Pancreas (tissue), 10 donors: ENCODE results near the gene LMX1A. TPM values are rescaled to one million over a fixed set of nuclear protein-coding genes. Genes with fewer than 3 reads are reported as not detected.

Experiments used
- ATAC-seq, 4 donors: fragments of 200-7000 bp; cut with Tn5 transposase; one replicate each; pipeline versions ENCODE4 v1.8.0 to v1.9.1; 2020; ENCODE audit warnings: mild to moderate bottlenecking in 4 of 4, moderate library complexity in 4 of 4
- DNase-seq, 6 donors: peaks; one replicate each; pipeline ENCODE4 v3.0.0-alpha.2; 2020
- FAIRE-seq: peaks from 2 replicates; lab custom pipeline; 2012; peaks lifted over from hg19 to GRCh38; lab: Jason Lieb, UNC
- H3K27ac ChIP-seq, 4 donors: fragments of 200-600 bp; sonication (generic); 1 replicate in 3 of 4; 2 replicates in 1 of 4; pipeline versions ENCODE4 v1.5.0 to v1.8.0; 2020
- H3K27me3 ChIP-seq, 4 donors: fragments of 200-600 bp; one replicate each; pipeline ENCODE4 v1.8.0; 2021
- H3K36me3 ChIP-seq, 3 donors: fragments of 200-600 bp; sonication (generic) in 1 of 3; one replicate each; pipeline versions ENCODE4 v1.5.0 to v1.8.0; 2020 to 2021
- H3K4me1 ChIP-seq, 3 donors: fragments of 200-600 bp; one replicate each; pipeline ENCODE4 v1.8.0; 2021
- H3K4me3 ChIP-seq, 4 donors: fragments of 200-600 bp; sonication (generic) in 2 of 4; one replicate each; pipeline versions ENCODE4 v1.5.0 to v1.8.0; 2020 to 2021
- H3K9me3 ChIP-seq, 4 donors: fragments of 200-600 bp; one replicate each; pipeline ENCODE4 v1.8.0; 2021
- WGBS, 2 donors: extraction: QIAGEN DNeasy Blood & Tissue Kit; methylation state at CpG; one replicate each; pipeline ENCODE4 v1.1.7; 2013; 5-methylcytosine and 5-hydroxymethylcytosine counted together
- intact Hi-C, 3 donors: fragments of 100-400 bp; cut with DNase I; formaldehyde crosslinking; loops; one replicate each; pipeline versions ENCODE4 v1.11.1 to v1.14.2; 2022
- polyA plus RNA-seq, 2 donors: library from polyadenylated mRNA; stranded (reverse); fragments of 200-250 nt; gene quantifications; one replicate each; pipeline ENCODE4 v1.2.3, GENCODE V29; 2013
- total RNA-seq, 6 donors: library from RNA; stranded (reverse); fragmentation: NEBNext Ultra II Directional in 4 of 6; extraction: Animal tissue kit (Norgen Biotek cat#: 25700) in 4 of 6; gene quantifications; one replicate each; pipeline versions ENCODE4 v1.2.1 to v1.2.4, GENCODE V29; 2021 to 2023
- TF ChIP-seq, protein P1 (sequence below), 4 donors: fragments of 200-600 bp; sonication (generic) in 3 of 4; IDR thresholded peaks; one replicate each; pipeline versions ENCODE4 v1.5.0 to v1.8.0; 2021; ENCODE audit warnings: antibody characterized with exemption in 4 of 4
- donor health status: healthy with polysubstance abuse.
- donor health status: DM: no; HTN: no; CAD: no; lungs with moderate emphysema.
- donor health status: DM: no; HTN: no; CAD: no.
- donor health status: control.
- donor health status: control.
- donor health status: Bipolar disorder and iron deficiency.
- donor health status: DM: yes; HTN: yes; CAD: no.
- donor health status: DM: no; HTN: no; CAD: no.
- donor health status: DM: no; HTN: no; CAD: no.
- donor health status: DM: yes; HTN: yes; CAD: no.

Gene LMX1A
- total and polyA plus RNA-seq, 8 donors: 0.11 TPM; not detected in 7

- Histone ChIP-seq H3K27me3 (no peaks in the 10 kb centered on the region), H3K4me3 (no peak overlapping the region), H3K4me1 (no peaks in the 10 kb centered on the region), H3K9me3 (no peaks in the 10 kb centered on the region), H3K36me3 (no peaks in the 10 kb centered on the region), H3K27ac (no peak overlapping the region)
- DNase-seq (no peak), FAIRE-seq (no peak), ATAC-seq (no peak)
- 59 to 64% methylated on average over 4 of the region's 4 CpGs for WGBS, 2 donors
- TF ChIP-seq, protein P1, sequence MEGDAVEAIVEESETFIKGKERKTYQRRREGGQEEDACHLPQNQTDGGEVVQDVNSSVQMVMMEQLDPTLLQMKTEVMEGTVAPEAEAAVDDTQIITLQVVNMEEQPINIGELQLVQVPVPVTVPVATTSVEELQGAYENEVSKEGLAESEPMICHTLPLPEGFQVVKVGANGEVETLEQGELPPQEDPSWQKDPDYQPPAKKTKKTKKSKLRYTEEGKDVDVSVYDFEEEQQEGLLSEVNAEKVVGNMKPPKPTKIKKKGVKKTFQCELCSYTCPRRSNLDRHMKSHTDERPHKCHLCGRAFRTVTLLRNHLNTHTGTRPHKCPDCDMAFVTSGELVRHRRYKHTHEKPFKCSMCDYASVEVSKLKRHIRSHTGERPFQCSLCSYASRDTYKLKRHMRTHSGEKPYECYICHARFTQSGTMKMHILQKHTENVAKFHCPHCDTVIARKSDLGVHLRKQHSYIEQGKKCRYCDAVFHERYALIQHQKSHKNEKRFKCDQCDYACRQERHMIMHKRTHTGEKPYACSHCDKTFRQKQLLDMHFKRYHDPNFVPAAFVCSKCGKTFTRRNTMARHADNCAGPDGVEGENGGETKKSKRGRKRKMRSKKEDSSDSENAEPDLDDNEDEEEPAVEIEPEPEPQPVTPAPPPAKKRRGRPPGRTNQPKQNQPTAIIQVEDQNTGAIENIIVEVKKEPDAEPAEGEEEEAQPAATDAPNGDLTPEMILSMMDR (IDR thresholded peaks at IDR 0.05): no peak
- intact Hi-C loops: no loop called here
Measured at GRCh38 chr1:165185161-165185889, 171.2 kb downstream of the LMX1A start.

DNA sequence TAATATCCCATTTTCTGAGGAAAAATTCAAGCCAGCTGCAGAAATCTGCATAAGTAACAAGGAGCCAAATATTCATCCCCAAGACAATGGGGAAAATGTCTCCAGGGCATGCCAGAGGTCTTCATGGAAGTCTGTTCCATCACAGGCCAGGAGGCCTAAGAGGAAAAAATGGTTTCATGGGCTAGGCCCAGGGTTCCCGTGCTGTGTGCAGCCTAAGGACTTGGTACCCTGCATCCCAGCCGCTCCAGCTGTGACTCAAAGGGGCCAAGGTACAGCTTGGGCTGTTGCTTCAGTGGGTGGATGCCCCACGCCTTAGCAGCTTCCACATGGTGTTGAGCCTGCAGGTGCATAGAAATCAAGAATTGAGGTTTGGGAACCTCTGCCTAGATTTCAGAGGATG lies 173.5 kb downstream of the LMX1A start:
- TF ChIP-seq, protein P1 (IDR thresholded peaks at IDR 0.05): no peak
- 70 to 78% methylated on average over 3 of the region's 3 CpGs for WGBS, 2 donors
- ATAC-seq: no peak
- DNase-seq: no peak
- intact Hi-C loops: no loop called here
- H3K4me3 ChIP-seq: no peak overlapping the region
- H3K36me3 ChIP-seq: no peaks in the 10 kb centered on the region
- no peaks in the 10 kb centered on the region for H3K9me3 ChIP-seq
- FAIRE-seq: no peak
- no peak overlapping the region for H3K27ac ChIP-seq
- no peaks in the 10 kb centered on the region for H3K4me1 ChIP-seq
- peaks cover 0 to 3% (median 0%) of the 10 kb centered on the region in 4 donors for H3K27me3 ChIP-seq

GRCh38 chr1:165179306-165179705 lies 177.2 kb downstream of the LMX1A start:
- H3K27ac ChIP-seq: no peak overlapping the region
- H3K9me3 ChIP-seq: no peaks in the 10 kb centered on the region
- FAIRE-seq (no peak), DNase-seq (no peak), ATAC-seq (no peak)
- no peaks in the 10 kb centered on the region for H3K36me3 ChIP-seq
- H3K4me1 ChIP-seq: no peaks in the 10 kb centered on the region
- peaks cover 0 to 3% (median 0%) of the 10 kb centered on the region in 4 donors for H3K27me3 ChIP-seq
- 53 to 55% methylated on average over 6 of the region's 6 CpGs for WGBS, 2 donors
- TF ChIP-seq, protein P1 (IDR thresholded peaks at IDR 0.05): no peak
- no peak overlapping the region for H3K4me3 ChIP-seq
- intact Hi-C loops: no loop called here

DNA sequence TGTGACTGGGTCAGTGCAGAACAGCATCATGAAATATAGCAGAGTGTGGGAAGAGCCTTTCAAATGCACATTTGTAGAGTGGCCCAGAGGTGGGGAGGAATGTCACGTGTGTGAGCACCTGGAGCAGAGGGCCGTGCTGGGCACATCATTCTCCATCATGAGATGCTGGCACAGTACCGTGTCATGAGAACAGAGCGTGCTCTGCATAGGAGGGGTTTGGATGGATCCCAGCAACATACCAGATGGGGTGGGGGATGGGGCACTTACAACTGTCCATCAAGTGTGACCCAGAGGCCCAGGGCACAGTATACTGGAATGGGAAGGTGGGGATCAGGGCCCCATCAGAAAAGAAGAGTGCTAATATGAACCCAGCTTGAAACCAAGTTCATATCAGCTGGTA lies 182.0 kb downstream of the LMX1A start:
- Histone ChIP-seq H3K27me3 (no peaks in the 10 kb centered on the region), H3K9me3 (no peaks in the 10 kb centered on the region), H3K27ac (no peak overlapping the region), H3K36me3 (no peaks in the 10 kb centered on the region), H3K4me1 (no peaks in the 10 kb centered on the region), H3K4me3 (no peak overlapping the region)
- TF ChIP-seq, protein P1 (IDR thresholded peaks at IDR 0.05): no peak
- ATAC-seq: no peak
- no peak for FAIRE-seq
- no peak for DNase-seq
- 70 to 76% methylated on average over 4 of the region's 4 CpGs for WGBS, 2 donors
- intact Hi-C loops: no loop called here

DNA sequence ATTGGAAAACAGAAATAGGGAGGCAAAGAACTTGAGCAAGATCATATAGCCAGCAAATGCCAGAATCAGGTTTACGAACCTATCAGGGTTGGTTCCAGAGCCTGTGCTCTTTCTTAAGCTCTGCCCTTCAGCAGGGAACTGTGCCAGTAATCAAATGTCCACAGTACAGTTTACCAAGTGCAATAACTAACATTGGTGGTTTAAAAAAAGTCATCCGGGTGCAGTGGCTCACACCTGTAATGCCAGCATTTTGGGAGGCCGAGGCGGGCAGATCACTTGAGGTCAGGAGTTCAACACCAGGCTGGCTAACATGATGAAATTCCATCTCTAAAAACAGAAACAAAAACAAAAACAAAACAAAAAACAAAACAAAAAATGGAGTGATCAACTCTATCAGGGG lies 182.7 kb downstream of the LMX1A start:
- WGBS, 2 donors: 69 to 73% methylated on average over 4 of the region's 4 CpGs
- Histone ChIP-seq H3K27me3 (no peaks in the 10 kb centered on the region), H3K36me3 (no peaks in the 10 kb centered on the region), H3K27ac (no peak overlapping the region), H3K4me3 (no peak overlapping the region), H3K4me1 (no peaks in the 10 kb centered on the region), H3K9me3 (no peaks in the 10 kb centered on the region)
- TF ChIP-seq, protein P1 (IDR thresholded peaks at IDR 0.05): no peak
- ATAC-seq (no peak), FAIRE-seq (no peak), DNase-seq (no peak)
- intact Hi-C loops: no loop called here
